GM12878 (cell line): ENCODE measurements around the gene NUP85. TPM values are rescaled to one million over a fixed set of nuclear protein-coding genes. Genes with fewer than 3 reads are reported as not detected.

Experiments
- ATAC-seq: fragments of 200-7000 bp; cut with Tn5 transposase; 3 replicates; pipeline ENCODE4 v1.9.1; 2020; ENCODE audit warnings: mild to moderate bottlenecking, moderate library complexity
- BruUV-seq: library from RNA; stranded (reverse); fragments of 400-500 nt; replicated peaks from 2 replicates; lab custom pipeline; 2021; lab: Mats Ljungman, UMichigan
- CTCF ChIA-PET: fragments of 300-600 bp; sonication (Branson Sonifier 250); formaldehyde crosslinking; extraction: SDS; loops from one replicate; lab custom pipeline; 2021; ENCODE audit warnings: inconsistent platforms; lab: Yijun Ruan, JAX
- POLR2A ChIA-PET: fragments of 350-600 bp; formaldehyde crosslinking; extraction: SDS; loops from one replicate; lab custom pipeline; 2021; ENCODE audit warnings: inconsistent platforms; lab: Charles Lee
- RAD21 ChIA-PET: fragments of 300-600 bp; sonication (Branson Sonifier 250); formaldehyde crosslinking; loops from one replicate; lab custom pipeline; 2023; ENCODE audit warnings: antibody characterized with exemption; ENCODE audit not compliant: unreplicated experiment; lab: Charles Lee
- SMC1A ChIA-PET: fragments of 300-600 bp; sonication (Branson Sonifier 250); formaldehyde crosslinking; loops from one replicate; lab custom pipeline; 2023; ENCODE audit not compliant: unreplicated experiment, uncharacterized antibody; lab: Charles Lee
- DNase-seq: peaks from one replicate; pipeline ENCODE4 v3.0.0-alpha.2; 2011; ENCODE audit warnings: low read depth, low spot score
- FAIRE-seq: peaks from 3 replicates; lab custom pipeline; 2011; peaks lifted over from hg19 to GRCh38; lab: Jason Lieb, UNC
- H2AFZ ChIP-seq: 2 replicates; pipeline ENCODE4 v1.6.0; 2011; ENCODE audit warnings: low read depth, low read length, control low read depth; ENCODE audit not compliant: control insufficient read depth
- H3K27ac ChIP-seq: 2 replicates; pipeline ENCODE4 v1.5.1; 2011; ENCODE audit warnings: control low read depth; ENCODE audit not compliant: control insufficient read depth, insufficient read depth
- H3K27me3 ChIP-seq, 2 experiments: replicated peaks in 1 of 2; 2 replicates each; pipeline versions ENCODE4 v1.6.0 to v1.6.1; 2011; ENCODE audit warnings: low read length in 1 of 2; ENCODE audit not compliant: control insufficient read depth in 2 of 2, insufficient read depth in 2 of 2
- H3K36me3 ChIP-seq, 2 experiments: 2 replicates each; pipeline ENCODE4 v1.5.1; 2011; ENCODE audit warnings: low read length in 1 of 2; ENCODE audit not compliant: control insufficient read depth in 2 of 2, insufficient read depth in 2 of 2
- H3K4me1 ChIP-seq: 2 replicates; pipeline ENCODE4 v1.6.1; 2011; ENCODE audit warnings: mild to moderate bottlenecking, low read length, moderate library complexity, mixed read lengths; ENCODE audit not compliant: control insufficient read depth, insufficient read depth
- H3K4me2 ChIP-seq: 2 replicates; pipeline ENCODE4 v1.6.0; 2011; ENCODE audit warnings: control low read depth; ENCODE audit not compliant: control insufficient read depth, insufficient read depth
- H3K4me3 ChIP-seq: fragments of 200-600 bp; sonication (generic); 2 replicates; pipeline ENCODE4 v1.5.1; 2016
- H3K79me2 ChIP-seq: 2 replicates; pipeline ENCODE4 v1.6.0; 2011; ENCODE audit warnings: low read length; ENCODE audit not compliant: control insufficient read depth, insufficient read depth
- H3K9ac ChIP-seq: 2 replicates; pipeline ENCODE4 v1.8.0; 2011; ENCODE audit warnings: low read length, control low read depth, mixed read lengths; ENCODE audit not compliant: control insufficient read depth, insufficient read depth
- H3K9me3 ChIP-seq: replicated peaks from 3 replicates; pipeline ENCODE4 v1.5.1; 2011; ENCODE audit warnings: mild to moderate bottlenecking, low read length; ENCODE audit not compliant: control insufficient read depth, insufficient read depth
- H4K20me1 ChIP-seq: 2 replicates; pipeline ENCODE4 v1.6.0; 2011; ENCODE audit not compliant: control insufficient read depth, insufficient read depth
- POLR2A ChIP-seq: IDR thresholded peaks from 2 replicates; pipeline ENCODE4 v1.6.1; 2011; ENCODE audit warnings: low read depth, mild to moderate bottlenecking, low read length
- REST ChIP-seq: IDR thresholded peaks from 2 replicates; pipeline ENCODE4 v1.6.1; 2012; ENCODE audit warnings: mild to moderate bottlenecking, low read depth, low read length
- SUZ12 ChIP-seq: fragments of 200-600 bp; sonication (generic); IDR thresholded peaks from one replicate; pipeline ENCODE4 v1.6.1; 2018; ENCODE audit warnings: antibody characterized with exemption, mild to moderate bottlenecking; ENCODE audit not compliant: unreplicated experiment
- WGBS: methylation state at CpG from one replicate; pipeline ENCODE4 v1.1.6; 2016; ENCODE audit warnings: low lambda C conversion rate; ENCODE audit not compliant: insufficient replicate concordance, insufficient coverage; ENCODE audit errors: missing lambda C conversion rate; 5-methylcytosine and 5-hydroxymethylcytosine counted together
- in situ Hi-C: fragments of 300-500 bp; cut with MboI; formaldehyde crosslinking; loops from 9 replicates; pipeline ENCODE4 v1.14.3; 2018; ENCODE audit warnings: mixed read lengths
- intact Hi-C: fragments of 100-400 bp; cut with micrococcal nuclease; formaldehyde crosslinking; loops from one replicate; pipeline ENCODE4 v1.14.2; 2022; ENCODE audit not compliant: unreplicated experiment
- polyA plus RNA-seq, 11 experiments: library from polyadenylated mRNA; depleted of rRNA in 4 of 11; unstranded in 6 of 11; stranded (reverse) in 5 of 11; fragments of >200 nt; fragmentation: Nextera tagmentation in 4 of 11; fragmentation: Illumina TruSeq in 1 of 11; extraction: Ambion mirVana in 4 of 11; extraction: Trizol in 1 of 11; gene quantifications; 1 replicate in 1 of 11; 2 replicates in 10 of 11; pipeline versions ENCODE4 v1.2.1 to v1.2.3, GENCODE V29; 2011 to 2016; ENCODE audit warnings: inconsistent platforms in 2 of 11, missing spikeins in 2 of 11, low read depth in 1 of 11
- total RNA-seq, 4 experiments: library from RNA; depleted of rRNA in 3 of 4; stranded (reverse); fragments of >200 nt in 3 of 4; fragmentation: Illumina TruSeq in 1 of 4; extraction: Trizol in 1 of 4; gene quantifications; 2 replicates each; pipeline versions ENCODE4 v1.2.1 to v1.2.3, GENCODE V29; 2013 to 2021

The NUP85 gene
- total and polyA plus RNA-seq, 10 of the 15 experiments (the other 5 are each of a cell fraction or from before 2014, with no cell fraction given) = 54.0 to 135 (median 95.4) TPM

DNA sequence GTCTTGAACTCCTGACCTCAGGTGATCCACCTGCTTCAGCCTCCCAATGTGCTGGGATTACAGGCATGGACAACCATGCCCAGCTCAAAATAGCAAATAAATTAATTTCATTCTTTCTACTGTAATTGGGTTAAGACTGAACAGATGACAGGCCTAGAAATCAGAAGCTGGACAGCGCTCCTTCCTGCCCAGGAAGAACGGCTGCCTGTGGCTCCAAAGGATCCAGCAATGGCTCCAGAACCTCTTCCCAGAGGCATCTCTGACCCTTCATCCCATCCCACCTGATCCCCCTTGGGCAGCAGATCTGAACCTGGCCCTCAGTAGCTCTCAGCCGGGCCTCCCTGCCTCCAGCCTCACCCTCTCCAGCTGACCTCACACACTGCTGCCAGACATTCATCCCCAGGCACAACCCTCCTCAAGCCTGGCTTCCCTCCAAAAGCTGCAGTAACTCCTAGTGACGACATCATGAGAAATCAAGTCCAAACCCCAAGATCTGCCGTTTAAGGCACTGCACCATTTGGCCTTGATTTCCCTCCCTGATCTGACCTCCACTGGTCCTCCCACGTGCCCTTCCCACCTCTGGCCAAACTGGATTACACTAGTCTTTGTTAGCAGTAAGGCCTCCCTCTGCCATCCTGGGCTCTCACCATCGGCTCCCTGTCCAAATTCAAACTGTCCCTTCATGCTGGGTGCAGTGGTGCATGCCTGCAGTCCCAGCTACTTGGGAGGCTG lies 68.7 kb downstream of the NUP85 start:
- BruUV-seq = no TSS peak
- FAIRE-seq = no peak

More for the DNA sequence above, 68.7 kb downstream of the NUP85 start:
- Histone ChIP-seq H3K4me1 (peaks cover 20% of the 10 kb centered on the region), H3K4me3 (no peak overlapping the region), H2AFZ (no peak overlapping the region), H3K27ac (no peak overlapping the region), H4K20me1 (no peaks in the 10 kb centered on the region), H3K36me3 (peaks cover 13 to 19% of the 10 kb centered on the region in 2 experiments; a peak in 3 of 4 replicates), H3K4me2 (no peak overlapping the region), H3K27me3 (no peaks in the 10 kb centered on the region), H3K9me3 (no peaks in the 10 kb centered on the region), H3K79me2 (peaks cover 30% of the 10 kb centered on the region), H3K9ac (no peak overlapping the region)
- intact Hi-C loops = no loop called here
- no peak for DNase-seq
- ChIA-PET POLR2A (interaction anchor here (0.6 to 6.4 kb wide), 2 partner anchors 13 to 134 kb away, joined by 3 to 73 read pairs; partner anchors contain the start of genes GGA3 and MRPS7), CTCF (interaction anchor here (0.6 to 4.6 kb wide), 3 partner anchors 13 to 138 kb away, joined by 3 to 58 read pairs (median 3); partner anchors contain the start of genes GGA3 and MRPS7), SMC1A (interaction anchor here (1.2 to 2.8 kb wide), 3 partner anchors 11 to 106 kb away, joined by 3 to 6 read pairs (median 4); partner anchors contain the start of gene SLC25A19), RAD21 (interaction anchor here (1.4 kb wide), 1 partner anchor 15 kb away, joined by 4 read pairs; the partner anchor contains the start of gene SLC25A19)
- no peak for TF ChIP-seq SUZ12
- TF ChIP-seq POLR2A = peak; percentile 41; the same call in 1 of the 2 replicates
- TF ChIP-seq REST = peak; percentile 52; the same call in 1 of the 2 replicates
- in situ Hi-C loops = loop anchor here (5.0 kb wide), 1 partner anchor 138 kb away; no protein-coding TSS in a partner anchor
- WGBS = 71% methylated on average over 7 of the region's 7 CpGs
- ATAC-seq = no peak
